ENCODE data around the gene PKD1L1.

Gene PKD1L1

GRCh38 chr7:47792521-47793121 lies 155.6 kb downstream of the PKD1L1 start:
- H3K27me3 ChIP-seq (ENCODE audit: control insufficient read depth, insufficient read depth, low read length) = no peaks in the 10 kb centered on the region
- H3K4me1 ChIP-seq (ENCODE audit: control insufficient read depth, low read depth, low read length) = no peaks in the 10 kb centered on the region
- no peak overlapping the region for H3K9ac ChIP-seq (ENCODE audit: low read length)
- H3K9me3 ChIP-seq (ENCODE audit: control insufficient read depth, low read depth, low read length) = no peaks in the 10 kb centered on the region
- H3K36me3 ChIP-seq (ENCODE audit: control insufficient read depth, low read depth, low read length) = no peaks in the 10 kb centered on the region
- H3K4me3 ChIP-seq (ENCODE audit: low read length) = no peak overlapping the region
- H3K27ac ChIP-seq (ENCODE audit: low read length) = no peak overlapping the region

- Histone ChIP-seq H3K9ac (ENCODE audit: low read length) (no peak overlapping the region), H3K9me3 (ENCODE audit: control insufficient read depth, low read depth, low read length) (no peaks in the 10 kb centered on the region), H3K27me3 (ENCODE audit: control insufficient read depth, insufficient read depth, low read length) (no peaks in the 10 kb centered on the region), H3K4me3 (ENCODE audit: low read length) (no peak overlapping the region), H3K27ac (ENCODE audit: low read length) (no peak overlapping the region), H3K36me3 (ENCODE audit: control insufficient read depth, low read depth, low read length) (no peaks in the 10 kb centered on the region), H3K4me1 (ENCODE audit: control insufficient read depth, low read depth, low read length) (peaks cover 4% of the 10 kb centered on the region)
These were observed 156.6 kb downstream of the PKD1L1 start for GRCh38 chr7:47791682-47792081.

- Histone ChIP-seq H3K4me3 (ENCODE audit: low read length) (no peak overlapping the region), H3K27ac (ENCODE audit: low read length) (no peak overlapping the region), H3K9me3 (ENCODE audit: control insufficient read depth, low read depth, low read length) (no peaks in the 10 kb centered on the region), H3K36me3 (ENCODE audit: control insufficient read depth, low read depth, low read length) (no peaks in the 10 kb centered on the region), H3K4me1 (ENCODE audit: control insufficient read depth, low read depth, low read length) (peaks cover 11% of the 10 kb centered on the region), H3K9ac (ENCODE audit: low read length) (no peak overlapping the region), H3K27me3 (ENCODE audit: control insufficient read depth, insufficient read depth, low read length) (no peaks in the 10 kb centered on the region)
These were observed 160.2 kb downstream of the PKD1L1 start for GRCh38 chr7:47788083-47788482.

GRCh38 chr7:47787249-47788069 lies 160.8 kb downstream of the PKD1L1 start:
- Histone ChIP-seq H3K4me3 (ENCODE audit: low read length) (no peak overlapping the region), H3K27ac (ENCODE audit: low read length) (no peak overlapping the region), H3K27me3 (ENCODE audit: control insufficient read depth, insufficient read depth, low read length) (no peaks in the 10 kb centered on the region), H3K9me3 (ENCODE audit: control insufficient read depth, low read depth, low read length) (no peaks in the 10 kb centered on the region), H3K9ac (ENCODE audit: low read length) (no peak overlapping the region), H3K4me1 (ENCODE audit: control insufficient read depth, low read depth, low read length) (peaks cover 11% of the 10 kb centered on the region), H3K36me3 (ENCODE audit: control insufficient read depth, low read depth, low read length) (no peaks in the 10 kb centered on the region)

- no peaks in the 10 kb centered on the region for H3K36me3 ChIP-seq (ENCODE audit: control insufficient read depth, low read depth, low read length)
- no peaks in the 10 kb centered on the region for H3K27me3 ChIP-seq (ENCODE audit: control insufficient read depth, insufficient read depth, low read length)
- no peak overlapping the region for H3K9ac ChIP-seq (ENCODE audit: low read length)
- H3K4me1 ChIP-seq (ENCODE audit: control insufficient read depth, low read depth, low read length) = peaks cover 11% of the 10 kb centered on the region
- no peak overlapping the region for H3K4me3 ChIP-seq (ENCODE audit: low read length)
- no peak overlapping the region for H3K27ac ChIP-seq (ENCODE audit: low read length)
- no peaks in the 10 kb centered on the region for H3K9me3 ChIP-seq (ENCODE audit: control insufficient read depth, low read depth, low read length)
These were observed 161.6 kb downstream of the PKD1L1 start for GRCh38 chr7:47786557-47787248.

GRCh38 chr7:47785923-47786556 lies 162.2 kb downstream of the PKD1L1 start:
- Histone ChIP-seq H3K9ac (ENCODE audit: low read length) (no peak overlapping the region), H3K36me3 (ENCODE audit: control insufficient read depth, low read depth, low read length) (no peaks in the 10 kb centered on the region), H3K27me3 (ENCODE audit: control insufficient read depth, insufficient read depth, low read length) (no peaks in the 10 kb centered on the region), H3K9me3 (ENCODE audit: control insufficient read depth, low read depth, low read length) (no peaks in the 10 kb centered on the region), H3K27ac (ENCODE audit: low read length) (no peak overlapping the region), H3K4me3 (ENCODE audit: low read length) (no peak overlapping the region), H3K4me1 (ENCODE audit: control insufficient read depth, low read depth, low read length) (peaks cover 11% of the 10 kb centered on the region)

GRCh38 chr7:47783456-47784223 lies 164.6 kb downstream of the PKD1L1 start:
- H3K27ac ChIP-seq (ENCODE audit: low read length) = no peak overlapping the region
- no peaks in the 10 kb centered on the region for H3K27me3 ChIP-seq (ENCODE audit: control insufficient read depth, insufficient read depth, low read length)
- H3K36me3 ChIP-seq (ENCODE audit: control insufficient read depth, low read depth, low read length) = no peaks in the 10 kb centered on the region
- H3K9me3 ChIP-seq (ENCODE audit: control insufficient read depth, low read depth, low read length) = no peaks in the 10 kb centered on the region
- peaks cover 11% of the 10 kb centered on the region for H3K4me1 ChIP-seq (ENCODE audit: control insufficient read depth, low read depth, low read length)
- no peak overlapping the region for H3K4me3 ChIP-seq (ENCODE audit: low read length)
- no peak overlapping the region for H3K9ac ChIP-seq (ENCODE audit: low read length)

GRCh38 chr7:47782792-47783191 lies 165.5 kb downstream of the PKD1L1 start:
- Histone ChIP-seq H3K9me3 (ENCODE audit: control insufficient read depth, low read depth, low read length) (no peaks in the 10 kb centered on the region), H3K9ac (ENCODE audit: low read length) (no peak overlapping the region), H3K27ac (ENCODE audit: low read length) (no peak overlapping the region), H3K27me3 (ENCODE audit: control insufficient read depth, insufficient read depth, low read length) (no peaks in the 10 kb centered on the region), H3K4me1 (ENCODE audit: control insufficient read depth, low read depth, low read length) (peaks cover 11% of the 10 kb centered on the region), H3K4me3 (ENCODE audit: low read length) (no peak overlapping the region), H3K36me3 (ENCODE audit: control insufficient read depth, low read depth, low read length) (no peaks in the 10 kb centered on the region)

GRCh38 chr7:47782022-47782421 lies 166.2 kb downstream of the PKD1L1 start:
- Histone ChIP-seq H3K36me3 (ENCODE audit: control insufficient read depth, low read depth, low read length) (no peaks in the 10 kb centered on the region), H3K27me3 (ENCODE audit: control insufficient read depth, insufficient read depth, low read length) (no peaks in the 10 kb centered on the region), H3K4me1 (ENCODE audit: control insufficient read depth, low read depth, low read length) (peaks cover 10% of the 10 kb centered on the region), H3K4me3 (ENCODE audit: low read length) (no peak overlapping the region), H3K9ac (ENCODE audit: low read length) (no peak overlapping the region), H3K9me3 (ENCODE audit: control insufficient read depth, low read depth, low read length) (no peaks in the 10 kb centered on the region), H3K27ac (ENCODE audit: low read length) (no peak overlapping the region)

GRCh38 chr7:47780555-47780954 lies 167.7 kb downstream of the PKD1L1 start:
- H3K36me3 ChIP-seq (ENCODE audit: control insufficient read depth, low read depth, low read length) = no peaks in the 10 kb centered on the region
- H3K4me3 ChIP-seq (ENCODE audit: low read length) = no peak overlapping the region
- H3K9me3 ChIP-seq (ENCODE audit: control insufficient read depth, low read depth, low read length) = no peaks in the 10 kb centered on the region
- no peaks in the 10 kb centered on the region for H3K4me1 ChIP-seq (ENCODE audit: control insufficient read depth, low read depth, low read length)
- H3K27me3 ChIP-seq (ENCODE audit: control insufficient read depth, insufficient read depth, low read length) = no peaks in the 10 kb centered on the region
- H3K9ac ChIP-seq (ENCODE audit: low read length) = no peak overlapping the region
- no peak overlapping the region for H3K27ac ChIP-seq (ENCODE audit: low read length)

- no peak overlapping the region for H3K4me3 ChIP-seq (ENCODE audit: low read length)
- no peaks in the 10 kb centered on the region for H3K4me1 ChIP-seq (ENCODE audit: control insufficient read depth, low read depth, low read length)
- H3K9me3 ChIP-seq (ENCODE audit: control insufficient read depth, low read depth, low read length) = no peaks in the 10 kb centered on the region
- H3K36me3 ChIP-seq (ENCODE audit: control insufficient read depth, low read depth, low read length) = no peaks in the 10 kb centered on the region
- H3K9ac ChIP-seq (ENCODE audit: low read length) = no peak overlapping the region
- H3K27me3 ChIP-seq (ENCODE audit: control insufficient read depth, insufficient read depth, low read length) = no peaks in the 10 kb centered on the region
- no peak overlapping the region for H3K27ac ChIP-seq (ENCODE audit: low read length)
These were observed 168.9 kb downstream of the PKD1L1 start for GRCh38 chr7:47779341-47779771.
